ENCODE data around the gene SMC4.

Gene SMC4

GRCh38 chr3:160480931-160481330 lies 81.5 kb downstream of the SMC4 start:
- no peak for DNase-seq

DNA sequence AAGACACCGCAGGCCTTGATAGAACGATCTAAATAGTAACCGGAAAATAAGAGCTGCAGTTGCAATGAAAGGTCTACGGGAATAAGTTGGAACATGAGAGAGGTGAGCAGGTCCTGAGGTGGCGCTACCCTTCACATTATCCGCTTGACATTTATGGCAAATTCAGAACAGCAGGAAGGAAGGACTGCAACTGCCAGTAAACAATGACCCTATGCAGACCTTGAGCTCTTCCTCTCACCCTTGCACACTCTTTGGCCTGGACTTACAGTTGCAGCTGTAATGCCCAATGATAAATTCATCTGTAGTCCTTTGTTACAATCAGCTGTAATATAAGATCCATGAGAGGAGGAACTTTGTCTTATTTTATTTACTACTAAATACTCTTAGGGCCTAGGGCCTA lies 82.4 kb downstream of the SMC4 start:
- DNase-seq, result no peak

DNA sequence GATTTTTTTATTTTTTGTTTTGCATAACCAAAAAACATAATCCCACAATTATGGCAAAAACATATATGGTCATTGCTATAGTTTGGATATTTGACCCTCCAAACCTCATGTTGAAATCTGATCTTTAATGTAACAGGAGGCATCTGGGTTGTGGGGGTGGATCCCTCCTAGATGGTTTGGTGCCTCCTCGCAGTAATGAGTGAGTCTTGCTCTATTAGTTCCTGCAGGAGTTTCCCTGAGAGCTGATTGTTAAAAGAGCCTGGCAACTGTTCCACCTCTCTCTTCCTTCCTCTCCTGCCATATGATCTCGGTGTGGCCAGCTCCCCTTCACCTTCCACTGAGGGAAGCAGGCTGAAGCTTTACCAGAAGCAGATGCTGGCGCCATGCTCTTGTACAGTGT lies 83.3 kb downstream of the SMC4 start:
- no peak for DNase-seq

All from NCI-H1694 (cell line).